ENCODE results near the gene RTKN. TPM values are rescaled to one million over a fixed set of nuclear protein-coding genes. Genes with fewer than 3 reads are reported as not detected.

Gene RTKN
- total RNA-seq, 1 experiment from 2014 or later, result 27.0 TPM

GRCh38 chr2:74474481-74474880 lies 32.7 kb upstream of the RTKN start:
- Histone ChIP-seq H3K4me3 (ENCODE audit: low read depth, low read length, poor library complexity, severe bottlenecking) (no peak overlapping the region), H3K27ac (ENCODE audit: low read depth, low read length, poor library complexity, severe bottlenecking) (no peak overlapping the region), H3K9me3 (ENCODE audit: low read depth, low read length, poor library complexity, severe bottlenecking) (no peaks in the 10 kb centered on the region), H3K36me3 (ENCODE audit: insufficient read depth, low read length, poor library complexity, severe bottlenecking) (peaks cover 13% of the 10 kb centered on the region), H3K27me3 (replicated peaks; ENCODE audit: insufficient read depth, low read depth, low read length, poor library complexity) (no peaks in the 10 kb centered on the region), H3K4me1 (ENCODE audit: insufficient read depth, low read length, poor library complexity, severe bottlenecking) (peaks cover 7% of the 10 kb centered on the region)
- ChIA-PET POLR2A (ENCODE audit: low non-redundant PET) (interaction anchor here (0.6 to 0.7 kb wide), 2 partner anchors 17 to 56 kb away, joined by 4 to 7 read pairs; no protein-coding TSS in a partner anchor), CTCF (interaction anchor here (0.7 kb wide), 2 partner anchors 16 to 327 kb away, joined by 3 read pairs; partner anchors contain the start of genes BOLA3 and WBP1)
- BruUV-seq (replicated peaks), result no TSS peak
- no peak for TF ChIP-seq EZH2 (IDR thresholded peaks at IDR 0.05; ENCODE audit: borderline replicate concordance, low read depth, low read length, poor library complexity, severe bottlenecking)
- TF ChIP-seq CTCF (conservative IDR thresholded peaks at IDR 0.05; ENCODE audit: low read depth, low read length), result no peak
- no peak for DNase-seq (ENCODE audit: low spot score)
- intact Hi-C loops (cut with micrococcal nuclease; ENCODE audit: unreplicated experiment), result no loop called here

GRCh38 chr2:74472945-74473258 lies 31.2 kb upstream of the RTKN start:
- no peak for TF ChIP-seq CTCF (conservative IDR thresholded peaks at IDR 0.05; ENCODE audit: low read depth, low read length)
- no peak for TF ChIP-seq EZH2 (IDR thresholded peaks at IDR 0.05; ENCODE audit: borderline replicate concordance, low read depth, low read length, poor library complexity, severe bottlenecking)
- POLR2A ChIA-PET (ENCODE audit: low non-redundant PET), result no interaction called here
- peak overlapping the region; percentile 59 for H3K4me3 ChIP-seq (ENCODE audit: low read depth, low read length, poor library complexity, severe bottlenecking)
- H3K4me1 ChIP-seq (ENCODE audit: insufficient read depth, low read length, poor library complexity, severe bottlenecking), result peaks cover 7% of the 10 kb centered on the region
- DNase-seq (ENCODE audit: low spot score), result no peak
- H3K36me3 ChIP-seq (ENCODE audit: insufficient read depth, low read length, poor library complexity, severe bottlenecking), result peaks cover 13% of the 10 kb centered on the region
- no peaks in the 10 kb centered on the region for H3K27me3 ChIP-seq (replicated peaks; ENCODE audit: insufficient read depth, low read depth, low read length, poor library complexity)
- TSS peak; percentile 89 for BruUV-seq (replicated peaks)
- no peaks in the 10 kb centered on the region for H3K9me3 ChIP-seq (ENCODE audit: low read depth, low read length, poor library complexity, severe bottlenecking)
- CTCF ChIA-PET, result interaction anchor here (1.0 kb wide), 1 partner anchor 10 kb away, joined by 5 read pairs; the partner anchor contains the start of genes CCDC142 and TTC31
- intact Hi-C loops (cut with micrococcal nuclease; ENCODE audit: unreplicated experiment), result no loop called here
- H3K27ac ChIP-seq (ENCODE audit: low read depth, low read length, poor library complexity, severe bottlenecking), result peak overlapping the region; percentile 88

- peak; percentile 96 for DNase-seq (ENCODE audit: low spot score)
- TSS peak; percentile 92 for BruUV-seq (replicated peaks)
- POLR2A ChIA-PET (ENCODE audit: low non-redundant PET), result no interaction called here
- CTCF ChIA-PET, result interaction anchor here (1.0 kb wide), 1 partner anchor 11 kb away, joined by 5 read pairs; the partner anchor contains the start of genes CCDC142 and TTC31
- intact Hi-C loops (cut with micrococcal nuclease; ENCODE audit: unreplicated experiment), result no loop called here
- no peak for TF ChIP-seq CTCF (conservative IDR thresholded peaks at IDR 0.05; ENCODE audit: low read depth, low read length)
- no peak for TF ChIP-seq EZH2 (IDR thresholded peaks at IDR 0.05; ENCODE audit: borderline replicate concordance, low read depth, low read length, poor library complexity, severe bottlenecking)
- Histone ChIP-seq H3K9me3 (ENCODE audit: low read depth, low read length, poor library complexity, severe bottlenecking) (no peaks in the 10 kb centered on the region), H3K36me3 (ENCODE audit: insufficient read depth, low read length, poor library complexity, severe bottlenecking) (peaks cover 11% of the 10 kb centered on the region), H3K4me3 (ENCODE audit: low read depth, low read length, poor library complexity, severe bottlenecking) (peak within 1 kb of the TSS; percentile 59), H3K27me3 (replicated peaks; ENCODE audit: insufficient read depth, low read depth, low read length, poor library complexity) (no peaks in the 10 kb centered on the region), H3K27ac (ENCODE audit: low read depth, low read length, poor library complexity, severe bottlenecking) (peak within 1 kb of the TSS; percentile 88), H3K4me1 (ENCODE audit: insufficient read depth, low read length, poor library complexity, severe bottlenecking) (peaks cover 7% of the 10 kb centered on the region)
Observed at GRCh38 chr2:74472086-74472944, 30.6 kb upstream of the RTKN start, which contains the start of gene MRPL53. MRPL53 (minus strand) TSS chr2:74472680; CDS start chr2:74472660, 20 bp downstream.

All from A673 (cell line).